NCI-H2196 treated with DMSO at 0.1 percent for 48 hours (cell line): ENCODE results near the gene HS3ST5.
"Not testable (repeated sequence)": the region's sequence is repeated elsewhere in the genome, so short reads cannot be mapped to it uniquely, and the experiment has no call there.

Experiments
- DNase-seq: peaks from one replicate; lab custom pipeline; 2025; ENCODE audit not compliant: unreplicated experiment; lab: John Stamatoyannopoulos, UW

The HS3ST5 gene

DNA sequence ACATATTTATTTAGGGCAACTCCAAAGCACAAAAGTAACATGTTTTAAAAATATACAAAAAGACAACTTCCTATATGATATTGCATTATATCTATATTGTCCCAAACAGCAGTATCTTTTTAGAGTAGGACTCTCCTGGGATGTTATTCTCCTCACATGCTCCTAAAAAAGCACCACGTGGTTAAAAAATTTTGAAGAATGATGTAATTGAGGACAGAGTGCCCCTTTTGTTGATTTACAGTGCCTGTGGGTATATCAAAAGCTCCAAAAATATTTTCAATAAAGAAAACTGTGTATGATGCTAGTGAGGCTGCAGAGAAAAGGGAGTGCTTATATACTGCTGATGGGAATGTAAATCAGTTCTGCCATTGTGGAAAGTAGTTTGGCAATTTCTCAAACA lies 241.6 kb downstream of the HS3ST5 start:
- DNase-seq, result no peak

DNA sequence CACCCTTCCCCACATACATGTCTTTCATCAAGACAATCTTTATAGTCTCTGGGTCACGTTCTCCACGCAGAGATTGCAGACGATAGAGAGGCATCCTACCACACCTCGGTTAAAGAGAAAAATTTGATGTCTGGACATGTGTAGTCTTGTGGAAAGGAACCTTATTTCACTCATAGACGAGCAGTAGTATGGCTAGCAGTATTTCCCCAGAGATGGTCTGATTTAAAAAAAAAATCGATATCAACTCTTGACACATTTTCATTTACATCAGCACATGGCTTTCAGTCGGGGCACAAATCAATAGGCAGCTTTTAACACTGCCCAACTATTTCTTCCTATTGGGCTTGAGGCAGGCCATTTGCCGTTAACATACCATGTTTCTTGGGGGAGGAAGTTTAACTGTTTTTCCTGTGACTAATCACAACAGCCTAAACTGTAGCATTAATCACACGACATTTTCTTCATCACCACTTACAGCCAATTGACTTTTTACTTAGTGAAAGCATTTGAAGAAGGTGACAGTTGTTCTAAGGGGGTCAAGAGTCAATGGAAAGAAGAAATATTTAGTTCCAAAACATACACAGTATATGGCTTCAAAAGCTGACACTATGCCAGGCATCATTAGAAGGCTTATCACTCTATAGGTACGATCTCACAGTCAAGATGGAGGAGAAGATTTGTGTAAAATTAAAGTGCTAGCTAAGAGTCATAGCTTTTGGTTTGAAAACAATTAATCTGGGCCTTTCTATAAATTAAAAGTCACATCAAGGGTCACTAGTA lies 242.4 kb downstream of the HS3ST5 start:
- no peak for DNase-seq

DNA sequence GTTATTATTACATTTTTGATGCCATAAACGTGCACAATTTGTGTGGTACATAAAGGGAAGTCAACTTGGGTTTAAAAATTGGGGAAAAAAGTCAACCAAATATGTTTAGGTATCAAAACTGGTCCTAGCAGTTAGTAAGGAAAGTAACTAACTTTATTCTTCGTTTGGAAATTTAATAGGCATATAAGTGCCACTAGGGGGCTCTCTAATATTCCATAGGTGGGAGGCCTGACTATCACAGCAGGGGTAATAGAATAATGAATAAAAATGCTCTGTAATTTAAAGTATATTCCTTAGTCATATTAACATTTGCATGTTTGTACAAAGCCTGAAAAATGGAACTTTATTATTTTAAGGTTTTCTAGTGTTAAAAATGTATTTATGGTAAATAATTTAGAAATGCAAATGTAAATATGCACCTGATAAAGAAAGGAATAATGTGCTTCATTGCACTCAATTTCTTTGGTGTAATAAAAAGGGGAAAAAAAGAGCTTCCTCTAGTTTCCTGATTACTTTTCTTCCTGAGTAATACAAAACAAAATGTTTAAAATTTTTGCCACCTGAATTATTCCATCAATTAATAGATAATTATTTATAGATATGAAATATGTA lies 246.2 kb downstream of the HS3ST5 start:
- no peak for DNase-seq

DNA sequence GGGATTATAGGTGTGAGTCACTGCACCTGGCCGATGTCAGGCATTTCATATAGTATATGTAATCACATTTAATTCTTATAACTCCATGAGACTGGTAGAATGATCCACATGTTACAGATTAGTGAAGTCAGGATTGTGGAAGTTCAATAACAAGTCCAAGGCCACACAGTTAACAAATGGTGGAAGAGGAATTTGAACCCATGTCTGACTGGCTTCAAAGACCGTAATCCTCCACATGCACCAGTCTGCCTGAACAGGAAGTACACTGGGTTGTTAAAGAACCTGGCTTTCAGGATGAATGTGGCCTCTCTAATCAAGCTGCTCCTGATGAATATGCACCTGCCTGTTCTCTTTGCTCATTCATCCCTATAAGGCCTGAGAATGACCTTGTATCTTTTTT lies 249.9 kb downstream of the HS3ST5 start:
- DNase-seq, result no peak

DNA sequence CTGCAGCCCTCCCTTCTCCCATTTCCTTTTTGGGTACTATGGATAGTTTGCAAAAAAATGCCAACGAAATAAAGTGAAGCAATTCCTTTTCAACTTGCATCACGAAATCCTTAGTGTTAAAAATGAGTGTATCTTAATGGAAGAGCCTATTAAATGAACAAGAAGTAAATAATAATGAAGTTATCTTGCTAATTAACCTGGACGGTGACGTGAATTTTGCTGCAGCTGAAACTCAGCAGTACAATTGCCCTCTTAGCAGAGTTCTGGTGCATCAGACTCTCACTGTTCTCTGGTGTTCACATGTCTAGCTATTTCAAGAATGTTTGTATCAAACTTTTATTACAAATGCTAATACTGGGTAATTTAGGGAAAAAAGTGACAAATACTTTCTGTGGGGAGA lies 252.2 kb downstream of the HS3ST5 start:
- DNase-seq, result no peak

DNA sequence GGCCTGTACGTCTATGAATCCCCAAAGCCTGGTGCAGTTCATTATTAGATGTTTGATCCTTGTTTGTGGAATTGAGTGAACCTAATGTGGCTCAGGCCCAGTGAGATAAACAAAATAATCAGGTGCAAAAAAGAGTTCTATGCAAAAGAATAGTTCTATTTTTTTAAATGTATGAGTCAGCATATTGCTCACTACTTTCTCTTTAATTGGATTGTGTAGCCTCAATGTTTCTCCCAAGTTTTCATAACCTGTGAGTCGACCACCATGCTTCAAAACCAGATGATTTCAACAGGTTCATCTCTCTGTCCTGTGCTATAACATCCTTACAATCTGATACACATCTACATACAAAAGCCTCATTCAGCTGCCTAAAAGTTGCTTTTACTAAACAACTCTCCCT lies 255.3 kb downstream of the HS3ST5 start:
- no peak for DNase-seq

DNA sequence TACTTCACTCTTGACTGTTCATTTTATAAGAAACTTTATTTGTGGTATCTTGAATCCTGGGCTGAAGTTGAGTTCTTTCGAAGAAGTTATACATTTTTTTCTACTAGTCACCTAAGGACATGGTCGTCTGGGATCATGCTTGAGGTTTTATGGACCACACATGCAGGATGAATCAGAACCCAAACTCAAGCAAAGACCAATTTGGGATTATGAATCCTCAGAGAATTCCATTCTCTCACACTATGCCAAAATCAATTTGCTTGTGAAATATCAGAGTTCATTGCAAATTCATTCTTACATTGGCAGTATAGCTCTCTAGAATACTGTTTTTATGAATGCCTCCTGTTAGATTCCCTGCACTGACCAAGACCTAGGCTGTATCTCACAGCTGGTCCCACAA lies 257.6 kb downstream of the HS3ST5 start:
- DNase-seq, result no peak

DNA sequence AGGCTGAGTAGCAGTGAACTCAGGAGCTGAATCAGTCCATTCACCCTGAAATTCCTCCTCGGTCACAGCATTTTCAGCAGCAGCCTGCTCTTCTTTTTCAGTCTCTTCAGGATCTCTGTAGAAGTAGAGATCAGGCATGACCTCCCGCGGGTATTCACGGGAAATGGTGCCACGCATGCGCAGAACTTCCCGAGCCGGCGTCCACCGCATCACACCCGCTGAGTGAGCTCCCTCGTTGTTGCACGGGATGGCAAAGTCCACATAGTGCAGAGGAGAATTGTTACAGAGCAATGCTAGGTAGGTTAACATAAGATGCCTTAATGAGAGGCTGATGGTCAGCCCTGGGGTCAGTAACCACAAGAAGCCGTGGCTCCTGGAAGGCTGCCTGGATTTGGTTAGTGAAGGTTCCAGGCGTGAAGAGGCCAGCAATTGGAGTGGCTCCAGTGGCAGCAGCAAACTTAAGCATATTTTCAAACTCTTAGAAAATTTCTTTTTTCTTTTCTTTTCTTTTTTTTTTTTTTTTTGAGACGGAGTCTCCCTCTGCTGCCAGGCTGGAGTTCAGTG lies 258.4 kb downstream of the HS3ST5 start:
- DNase-seq, result no peak

DNA sequence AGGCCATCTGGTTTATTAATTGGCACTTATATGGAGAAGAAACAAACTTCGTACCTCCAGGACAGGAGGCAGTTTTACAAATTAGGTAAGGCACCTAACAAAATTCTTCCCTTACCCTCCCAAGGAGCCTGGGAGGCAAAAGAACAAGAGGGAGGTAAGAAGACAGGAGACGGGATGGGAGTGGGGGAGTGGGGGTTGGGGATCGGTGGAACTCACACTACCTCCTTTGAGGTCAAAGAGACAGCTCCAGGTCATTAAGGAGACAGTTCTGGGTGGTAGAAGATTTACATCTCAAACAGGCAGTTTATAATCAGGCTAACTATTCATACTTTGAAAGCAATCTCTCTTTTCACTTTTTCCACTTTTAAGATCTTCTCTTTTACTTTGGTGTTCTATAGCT lies 259.6 kb downstream of the HS3ST5 start:
- DNase-seq, result no peak

DNA sequence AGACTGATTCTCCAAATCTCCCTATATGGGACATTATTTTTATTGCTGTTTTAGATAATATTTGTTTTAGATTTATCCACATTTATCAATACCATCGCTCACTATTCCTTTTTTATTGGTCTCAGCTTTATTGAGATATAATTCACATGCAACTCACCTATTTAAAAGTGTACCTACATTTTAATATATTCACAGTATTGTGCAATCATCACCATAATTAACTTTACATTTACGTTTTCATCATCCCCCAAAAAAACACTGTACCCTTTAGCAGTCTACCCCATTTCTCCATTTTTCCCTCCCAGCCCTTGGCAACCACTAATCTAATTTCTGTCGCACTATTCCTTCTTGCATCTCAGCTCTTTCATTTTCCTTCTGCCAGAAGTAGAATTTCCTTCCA lies 261.1 kb downstream of the HS3ST5 start:
- no peak for DNase-seq

DNA sequence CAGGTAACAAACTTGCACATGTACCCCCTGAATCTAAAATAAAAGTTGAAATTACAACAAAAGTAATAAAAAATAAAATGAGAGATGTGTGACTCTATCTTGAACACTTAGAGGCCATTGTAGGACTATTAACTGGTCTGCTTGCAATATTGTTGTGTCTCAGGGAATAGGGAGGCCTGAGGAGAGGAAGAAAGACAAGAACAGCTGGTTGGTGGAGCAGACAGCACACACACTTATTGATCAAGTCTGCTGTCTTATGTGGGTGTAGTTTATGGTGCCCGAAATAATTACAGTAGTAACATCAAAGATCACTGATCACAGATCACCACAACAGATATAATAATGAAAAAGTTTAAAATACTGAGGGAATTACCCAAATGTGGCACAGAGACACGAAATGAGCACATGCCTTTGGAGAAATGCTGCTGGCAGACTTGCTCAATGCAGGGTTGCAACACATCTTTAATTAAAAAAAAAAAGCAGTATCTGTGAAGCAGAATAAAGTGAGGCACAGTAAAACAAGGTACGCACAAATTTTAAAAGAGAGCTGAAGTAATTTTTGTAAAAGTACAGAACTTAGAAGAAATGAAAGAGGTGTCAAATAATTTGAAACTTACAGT lies 261.8 kb downstream of the HS3ST5 start:
- no peak for DNase-seq

DNA sequence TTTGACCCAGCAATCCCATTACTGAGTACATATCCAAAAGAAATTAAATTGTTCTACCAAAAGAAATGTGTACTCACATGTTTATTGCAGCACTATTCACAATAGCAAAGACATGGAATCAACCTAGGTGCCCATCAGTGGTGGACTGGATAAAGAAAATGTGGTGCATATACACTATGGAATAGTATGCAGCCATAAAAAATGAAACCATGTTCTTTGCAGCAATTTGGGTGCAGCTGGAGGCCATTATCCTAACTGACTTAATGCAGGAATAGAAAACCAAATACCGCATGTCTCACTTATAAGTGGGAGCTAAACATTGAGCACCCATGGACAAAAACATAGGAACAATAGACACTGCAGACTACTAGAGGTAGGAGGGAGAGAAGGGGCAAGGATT lies 262.4 kb downstream of the HS3ST5 start:
- not testable (repeated sequence) for DNase-seq

DNA sequence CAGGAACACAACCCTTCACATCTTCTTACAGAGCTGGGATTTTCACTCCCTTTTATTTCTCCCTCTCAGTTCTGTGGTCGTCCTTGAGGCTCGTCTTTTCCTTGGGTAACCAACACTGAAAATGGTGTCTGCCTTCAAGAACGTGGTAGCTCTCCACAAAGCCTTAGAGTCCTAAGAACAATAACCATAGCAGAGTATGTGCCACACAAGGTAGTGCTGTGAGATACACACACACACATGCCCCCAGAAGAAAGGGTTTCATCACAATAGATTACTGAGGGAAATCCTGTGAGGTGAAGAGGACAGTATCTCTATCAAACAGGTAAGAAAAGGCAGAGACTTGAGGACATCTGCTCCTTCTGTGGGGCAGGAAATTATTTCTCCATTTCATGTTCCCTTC lies 267.0 kb downstream of the HS3ST5 start:
- DNase-seq, result no peak

DNA sequence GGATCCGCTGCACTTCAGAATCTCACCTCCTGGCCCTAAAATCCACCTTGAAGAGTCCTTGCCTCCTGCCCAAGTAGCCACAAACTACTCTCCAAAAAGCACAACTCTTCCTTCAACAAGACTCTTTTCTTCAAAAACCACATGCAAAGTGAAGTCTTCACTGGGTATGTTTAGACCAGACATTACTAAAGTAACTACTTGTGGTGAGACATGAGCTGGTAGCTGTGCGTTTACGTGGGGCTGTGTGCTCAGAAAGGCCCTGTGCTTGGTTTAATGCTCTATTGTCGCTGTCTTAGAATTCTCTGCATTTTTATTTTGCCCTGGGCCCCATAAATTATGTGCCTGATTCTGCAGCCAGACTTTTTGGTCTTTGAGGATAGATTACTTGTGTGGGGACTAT lies 267.5 kb downstream of the HS3ST5 start:
- DNase-seq, result no peak

DNA sequence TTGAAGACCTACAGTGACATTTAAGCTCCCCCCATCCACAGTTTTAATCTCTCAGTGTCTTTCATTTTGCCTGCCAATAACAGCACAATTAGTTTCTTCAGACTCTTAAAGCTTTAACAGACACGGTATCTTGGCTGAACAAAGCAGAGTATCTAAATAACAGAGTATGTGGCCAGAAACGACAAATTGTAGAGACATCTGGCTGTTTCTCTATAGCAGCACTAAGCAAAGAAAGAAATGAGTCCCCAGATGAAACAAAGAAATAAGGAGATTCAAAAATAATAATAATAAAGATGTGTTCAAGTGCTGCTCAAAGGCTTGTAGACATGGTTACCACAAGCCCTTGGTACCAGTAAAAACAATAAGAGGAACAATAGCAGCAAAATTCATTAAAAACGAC lies 274.1 kb downstream of the HS3ST5 start:
- DNase-seq, result no peak

DNA sequence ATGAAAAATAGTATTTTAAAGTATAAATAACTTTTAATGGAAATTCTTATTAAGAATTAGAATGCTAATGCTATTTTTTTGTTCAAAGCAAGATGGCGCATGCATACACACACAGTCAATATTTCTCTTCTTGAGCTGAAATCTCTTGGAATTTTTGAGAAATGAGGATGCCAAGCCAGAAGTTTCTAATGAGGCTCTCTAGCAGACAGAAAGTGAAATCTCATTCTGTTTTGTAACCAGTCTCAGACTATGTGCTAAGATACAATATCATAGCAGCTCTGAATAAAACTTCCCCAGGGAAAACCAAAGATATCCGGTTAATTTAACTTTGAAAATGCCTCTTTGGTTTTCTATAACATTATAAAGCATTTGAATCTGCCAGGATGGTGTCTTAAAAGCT lies 274.7 kb downstream of the HS3ST5 start:
- no peak for DNase-seq

DNA sequence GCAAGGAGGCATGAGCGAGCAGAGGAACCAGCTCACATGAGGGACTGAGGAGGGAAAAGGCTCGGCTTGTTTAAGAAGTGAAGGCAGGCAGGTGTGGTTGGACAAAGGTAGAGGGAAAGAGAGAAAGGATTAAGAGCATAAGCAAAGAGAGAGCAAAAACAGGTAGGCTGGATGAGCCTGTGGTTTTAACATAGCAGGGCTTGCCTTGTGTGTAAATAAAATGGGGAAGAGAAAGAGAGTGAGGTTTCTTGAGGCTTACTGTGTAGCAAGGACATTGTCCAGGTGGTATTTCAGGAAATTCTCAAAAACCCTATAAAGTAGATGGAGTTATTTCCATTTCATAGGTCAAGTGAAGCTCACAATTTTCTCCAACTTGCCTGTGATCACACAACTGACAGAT lies 278.0 kb downstream of the HS3ST5 start:
- DNase-seq, result no peak

DNA sequence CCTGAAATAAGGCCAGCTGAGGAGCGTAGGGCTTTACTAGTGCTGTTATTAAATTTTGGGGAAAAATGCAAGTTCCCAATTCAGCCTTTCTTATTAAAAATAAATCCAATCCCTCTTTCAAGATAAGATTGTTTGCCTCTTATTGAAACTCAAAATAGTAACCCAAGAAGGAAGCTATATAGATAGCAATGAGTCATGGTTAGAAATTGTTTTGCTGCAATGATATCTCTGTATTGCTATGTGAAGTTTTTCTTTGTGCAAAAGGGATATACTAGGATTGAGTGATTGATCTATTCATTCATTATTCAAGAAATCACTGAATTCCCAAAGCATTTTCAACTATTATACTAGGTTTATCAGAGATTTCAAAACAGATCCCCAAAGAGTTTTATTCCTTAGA lies 278.9 kb downstream of the HS3ST5 start:
- no peak for DNase-seq

DNA sequence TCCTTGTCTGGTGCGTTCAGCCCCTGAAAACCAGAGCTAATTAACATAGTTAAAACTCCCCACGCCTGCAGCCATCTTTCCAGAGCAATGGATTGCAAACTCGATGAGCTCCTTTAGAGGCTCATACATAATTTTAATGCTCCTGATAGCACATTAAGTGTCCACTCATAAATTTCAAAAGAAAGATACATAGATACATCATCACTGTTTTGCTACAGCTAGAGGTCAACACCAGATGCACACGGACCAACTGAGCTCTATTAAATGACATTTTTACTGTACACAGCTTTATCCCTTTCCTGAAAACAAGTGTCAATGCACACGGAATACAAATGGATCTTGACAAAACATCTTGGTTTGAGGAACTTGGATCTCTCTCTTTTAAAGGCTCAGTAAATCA lies 280.6 kb downstream of the HS3ST5 start:
- DNase-seq, result no peak

DNA sequence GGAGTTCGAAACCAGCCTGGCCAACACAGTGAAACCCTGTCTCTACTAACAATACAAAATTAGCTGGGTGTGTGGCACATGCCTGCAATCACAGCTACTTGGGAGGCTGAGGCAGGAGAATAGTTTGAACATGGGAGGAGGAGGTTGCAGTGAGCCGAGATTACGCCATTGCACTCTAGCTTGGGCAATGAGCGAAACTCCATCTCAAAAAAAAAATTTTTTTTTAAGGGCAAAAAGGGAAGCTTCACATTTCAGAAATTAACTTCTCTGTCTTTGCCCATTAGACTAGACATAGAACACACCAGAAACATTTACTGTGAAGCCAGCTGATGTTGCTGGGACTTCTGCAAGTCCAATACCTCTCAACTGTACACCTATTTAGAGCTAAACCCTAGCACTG lies 281.1 kb downstream of the HS3ST5 start:
- DNase-seq, result no peak

DNA sequence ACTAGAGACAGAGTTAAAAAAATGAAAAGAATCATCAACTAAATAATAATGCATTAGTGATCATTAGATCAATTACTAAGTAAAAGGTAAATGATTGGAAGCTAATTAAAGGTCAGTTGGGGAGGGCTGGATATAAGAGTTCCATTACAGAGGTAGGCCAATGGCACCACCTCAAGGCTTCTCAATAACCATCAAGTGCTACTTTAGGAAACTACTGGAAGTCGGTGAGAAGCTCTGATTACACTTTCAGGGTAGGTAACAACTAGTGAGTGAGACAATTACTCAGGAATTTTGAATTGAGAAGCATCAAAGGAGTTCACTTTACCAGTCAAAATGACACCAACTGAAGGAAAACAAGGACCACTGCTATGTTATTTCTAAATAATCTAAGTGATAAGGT lies 281.7 kb downstream of the HS3ST5 start:
- no peak for DNase-seq

DNA sequence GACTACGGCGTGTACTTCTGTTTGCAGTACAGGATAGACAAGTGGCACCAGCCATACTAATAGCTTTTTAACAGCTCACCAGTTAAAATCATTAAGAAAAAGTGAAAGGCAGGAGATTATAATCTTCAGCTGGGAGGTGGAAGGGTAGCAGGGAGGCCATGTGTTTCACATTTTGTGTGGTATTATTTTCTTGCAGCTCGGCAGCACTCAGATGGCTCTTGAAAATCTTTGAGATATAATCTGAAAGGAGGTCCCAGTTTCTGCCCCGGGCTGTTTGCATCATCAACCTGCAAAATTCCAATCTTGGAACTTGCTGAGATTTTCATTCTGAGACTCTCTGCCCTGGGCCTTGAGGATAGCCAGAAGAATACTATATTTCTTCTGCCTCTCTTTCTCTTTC lies 284.4 kb downstream of the HS3ST5 start:
- DNase-seq, result no peak
